SK-N-SH (cell line): ENCODE measurements around the gene GNG13. TPM values are rescaled to one million over a fixed set of nuclear protein-coding genes. Genes with fewer than 3 reads are reported as not detected.

Experiments
- CTCF ChIA-PET: fragments of 300-600, 350-600 bp; formaldehyde crosslinking; extraction: SDS; loops from one replicate; lab custom pipeline; 2021; lab: Yijun Ruan, JAX
- POLR2A ChIA-PET: fragments of 350-600 bp; sonication (Branson Sonifier 250); formaldehyde crosslinking; extraction: SDS; loops from one replicate; lab custom pipeline; 2020; ENCODE audit warnings: antibody characterized with exemption, inconsistent platforms; lab: Yijun Ruan, JAX
- DNase-seq: peaks from one replicate; pipeline ENCODE4 v3.0.0; 2012
- H2AFZ ChIP-seq: fragments of 200-600 bp; sonication (generic); 2 replicates; pipeline ENCODE4 v1.8.1; 2016; ENCODE audit warnings: antibody characterized with exemption, mild to moderate bottlenecking, low read depth
- H3F3A ChIP-seq: fragments of 200-600 bp; sonication (generic); replicated peaks from 2 replicates; pipeline ENCODE3; 2016; ENCODE audit warnings: antibody characterized with exemption, mild to moderate bottlenecking; ENCODE audit not compliant: insufficient read depth
- H3K27ac ChIP-seq, 2 experiments: fragments of 200-500 bp in 1 of 2; fragments of 200-600 bp in 1 of 2; sonication (Bioruptor generic) in 1 of 2; sonication (generic), shearing (Covaris generic) in 1 of 2; 2 replicates each; pipeline versions ENCODE4 v1.5.1 to v1.6.1; 2014 to 2016; ENCODE audit warnings: low read depth in 2 of 2, inconsistent platforms in 1 of 2, low read length in 1 of 2, mild to moderate bottlenecking in 1 of 2, mixed read lengths in 1 of 2
- H3K27me3 ChIP-seq: fragments of 200-600 bp; sonication (generic), shearing (Covaris generic); 2 replicates; pipeline ENCODE4 v1.6.1; 2016; ENCODE audit warnings: mixed run types; ENCODE audit not compliant: insufficient read depth
- H3K36me3 ChIP-seq, 2 experiments: fragments of 200-500 bp in 1 of 2; fragments of 200-600 bp in 1 of 2; sonication (Bioruptor generic) in 1 of 2; sonication (generic) in 1 of 2; replicated peaks in 1 of 2; 2 replicates each; pipeline versions ENCODE3 to v1.5.1; 2014 to 2016; ENCODE audit warnings: low read length in 1 of 2, mild to moderate bottlenecking in 1 of 2; ENCODE audit not compliant: insufficient read depth in 2 of 2, control insufficient read depth in 1 of 2
- H3K4me1 ChIP-seq, 2 experiments: fragments of 200-500 bp in 1 of 2; fragments of 200-600 bp in 1 of 2; sonication (Bioruptor generic) in 1 of 2; sonication (generic), shearing (Covaris generic) in 1 of 2; 2 replicates each; pipeline versions ENCODE4 v1.5.1 to v1.6.1; 2014 to 2016; ENCODE audit warnings: low read depth in 1 of 2, low read length in 1 of 2, mixed run types in 1 of 2; ENCODE audit not compliant: insufficient read depth in 2 of 2, control insufficient read depth in 1 of 2
- H3K4me2 ChIP-seq: fragments of 200-600 bp; sonication (generic), shearing (Covaris generic); 2 replicates; pipeline ENCODE4 v1.6.1; 2017; ENCODE audit warnings: mixed run types
- H3K4me3 ChIP-seq, 2 experiments: fragments of 200-500 bp in 1 of 2; fragments of 200-600 bp in 1 of 2; sonication (Bioruptor generic) in 1 of 2; sonication (generic), shearing (Covaris generic) in 1 of 2; 2 replicates each; pipeline versions ENCODE4 v1.5.1 to v1.8.1; 2014 to 2016; ENCODE audit warnings: low read depth in 2 of 2, inconsistent platforms in 1 of 2, low read length in 1 of 2, mild to moderate bottlenecking in 1 of 2, mixed read lengths in 1 of 2, moderate library complexity in 1 of 2
- H3K79me2 ChIP-seq: fragments of 200-600 bp; sonication (generic); 2 replicates; pipeline ENCODE4 v1.8.1; 2017; ENCODE audit warnings: mild to moderate bottlenecking; ENCODE audit not compliant: insufficient read depth
- H3K9ac ChIP-seq: fragments of 200-600 bp; sonication (generic); 2 replicates; pipeline ENCODE4 v1.6.1; 2017; ENCODE audit warnings: mixed run types
- H3K9me2 ChIP-seq: fragments of 200-600 bp; sonication (generic); 2 replicates; pipeline ENCODE4 v1.6.1; 2017; ENCODE audit warnings: mixed run types
- H3K9me3 ChIP-seq: fragments of 200-600 bp; sonication (generic); 2 replicates; pipeline ENCODE4 v1.6.1; 2017; ENCODE audit warnings: mixed run types, mild to moderate bottlenecking, moderate library complexity
- H4K20me1 ChIP-seq: fragments of 200-600 bp; sonication (generic); 2 replicates; pipeline ENCODE4 v1.6.1; 2017; ENCODE audit warnings: mild to moderate bottlenecking, mixed run types; ENCODE audit not compliant: insufficient read depth
- CHD2 ChIP-seq: fragments of 150-350 bp; IDR thresholded peaks from 2 replicates; pipeline ENCODE4 v1.6.1; 2018; ENCODE audit warnings: low read length; ENCODE audit not compliant: partially characterized antibody
- CTCF ChIP-seq: fragments of 200-600 bp; sonication (generic); IDR thresholded peaks from 2 replicates; pipeline ENCODE4 v1.6.1; 2017; ENCODE audit warnings: antibody characterized with exemption, mild to moderate bottlenecking, moderate library complexity
- EP300 ChIP-seq, 2 experiments: IDR thresholded peaks; 2 replicates each; pipeline versions ENCODE4 v1.4.0 to v1.6.1; 2012; ENCODE audit warnings: borderline replicate concordance in 1 of 2, low read depth in 1 of 2, low read length in 1 of 2
- FOXM1 ChIP-seq: IDR thresholded peaks from 2 replicates; pipeline ENCODE4 v1.4.0; 2012; ENCODE audit warnings: low read depth, mild to moderate bottlenecking
- GATA2 ChIP-seq: sonication (generic); formaldehyde crosslinking; IDR thresholded peaks from 2 replicates; pipeline ENCODE4 v1.5.0; 2020; ENCODE audit warnings: mild to moderate bottlenecking, missing genetic modification reagents
- IRF3 ChIP-seq: fragments of 150-350 bp; IDR thresholded peaks from 2 replicates; pipeline ENCODE4 v1.6.1; 2016; ENCODE audit warnings: mild to moderate bottlenecking, low read depth, low read length
- JUND ChIP-seq: IDR thresholded peaks from 2 replicates; pipeline ENCODE4 v1.4.0; 2012
- MAX ChIP-seq: IDR thresholded peaks from 2 replicates; pipeline ENCODE4 v1.4.0; 2012; ENCODE audit warnings: low read depth
- MEF2A ChIP-seq: IDR thresholded peaks from 2 replicates; pipeline ENCODE4 v1.4.0; 2012; ENCODE audit warnings: low read depth, borderline replicate concordance
- MXI1 ChIP-seq: IDR thresholded peaks from 2 replicates; pipeline ENCODE4 v1.6.1; 2012; ENCODE audit warnings: mild to moderate bottlenecking, low read depth, low read length, improper control_type of control experiment
- NRF1 ChIP-seq: IDR thresholded peaks from 2 replicates; pipeline ENCODE4 v1.6.1; 2012; ENCODE audit warnings: low read depth, mild to moderate bottlenecking, low read length
- POLR2AphosphoS5 ChIP-seq: IDR thresholded peaks from 2 replicates; pipeline ENCODE4 v1.6.1; 2012; ENCODE audit warnings: low read depth, low read length
- RAD21 ChIP-seq: IDR thresholded peaks from 2 replicates; pipeline ENCODE4 v1.6.1; 2012; ENCODE audit warnings: mild to moderate bottlenecking, low read length
- RCOR1 ChIP-seq: fragments of 150-350 bp; IDR thresholded peaks from 2 replicates; pipeline ENCODE4 v1.6.1; 2017; ENCODE audit warnings: antibody characterized with exemption, low read length
- REST ChIP-seq: IDR thresholded peaks from 2 replicates; pipeline ENCODE4 v1.6.1; 2012; ENCODE audit warnings: mild to moderate bottlenecking, low read depth, low read length, moderate library complexity
- RFX5 ChIP-seq: IDR thresholded peaks from 2 replicates; pipeline ENCODE4 v1.6.1; 2012; ENCODE audit warnings: mild to moderate bottlenecking, improper control_type of control experiment, low read length
- TAF1 ChIP-seq: IDR thresholded peaks from 2 replicates; pipeline ENCODE4 v1.6.1; 2012; ENCODE audit warnings: low read depth, mild to moderate bottlenecking, low read length, moderate library complexity, borderline replicate concordance
- TCF12 ChIP-seq: IDR thresholded peaks from 2 replicates; pipeline ENCODE4 v1.4.0; 2012
- TEAD4 ChIP-seq: IDR thresholded peaks from 2 replicates; pipeline ENCODE4 v1.4.0; 2012; ENCODE audit warnings: mild to moderate bottlenecking, borderline replicate concordance; ENCODE audit not compliant: insufficient read depth
- USF1 ChIP-seq: IDR thresholded peaks from 2 replicates; pipeline ENCODE4 v1.4.0; 2012; ENCODE audit warnings: low read depth, borderline replicate concordance
- YY1 ChIP-seq: IDR thresholded peaks from 2 replicates; pipeline ENCODE4 v1.4.0; 2012; ENCODE audit warnings: low read depth, mild to moderate bottlenecking
- WGBS: methylation state at CpG from one replicate; pipeline ENCODE4 v1.1.6; 2017; ENCODE audit warnings: low lambda C conversion rate; 5-methylcytosine and 5-hydroxymethylcytosine counted together
- polyA plus RNA-seq, 3 experiments: library from polyadenylated mRNA; depleted of rRNA; stranded (reverse); fragments of >200 nt; gene quantifications; 2 replicates each; pipeline ENCODE4 v1.2.3, GENCODE V29; 2012

GNG13 gene
- polyA plus RNA-seq, 1 of the 3 experiments (the other 2 are of a cell fraction) = not detected

GRCh38 chr16:780296-780695 is 20.2 kb downstream of the GNG13 start (continued):
- no peak for TF ChIP-seq REST
- no peak for TF ChIP-seq NRF1
- no peak for TF ChIP-seq POLR2AphosphoS5
- no peak for TF ChIP-seq TAF1
- TF ChIP-seq MXI1 = no peak
- no peak for TF ChIP-seq IRF3
- no peak for TF ChIP-seq CHD2

GRCh38 chr16:779561-779960 is 21.0 kb downstream of the GNG13 start:
- H3K4me3 ChIP-seq = no peak overlapping the region
- H3F3A ChIP-seq = no peaks in the 10 kb centered on the region
- POLR2A ChIA-PET = no interaction called here
- CTCF ChIA-PET = interaction anchor here (0.6 kb wide), 1 partner anchor 716 kb away, joined by 3 read pairs; no protein-coding TSS in a partner anchor
- H3K79me2 ChIP-seq = no peaks in the 10 kb centered on the region
- TF ChIP-seq YY1 = no peak
- no peak for TF ChIP-seq EP300 (IDR thresholded peaks at IDR 0.05; ENCODE audit: borderline replicate concordance in 1 of 2, low read depth in 1 of 2, low read length in 1 of 2)
- TF ChIP-seq USF1 = no peak
- no peak for TF ChIP-seq MEF2A
- no peak for TF ChIP-seq GATA2 (CRISPR knock-in tag)
- TF ChIP-seq RFX5 = no peak
- TF ChIP-seq IRF3 = no peak
- TF ChIP-seq MXI1 = no peak
- TF ChIP-seq CHD2 = no peak
- no peak for TF ChIP-seq JUND
- TF ChIP-seq TCF12 = no peak
- no peak for TF ChIP-seq CTCF
- no peak for TF ChIP-seq FOXM1
- no peak for TF ChIP-seq RCOR1
- TF ChIP-seq MAX = no peak
- no peak for TF ChIP-seq NRF1
- TF ChIP-seq TEAD4 = no peak
- TF ChIP-seq RAD21 = no peak
- peaks cover 0 to 8% of the 10 kb centered on the region in 2 experiments; a peak in 1 of 4 replicates for H3K4me1 ChIP-seq
- H3K9ac ChIP-seq = no peak overlapping the region
- 60% methylated on average over 1 of the region's 13 CpGs for WGBS
- no peak overlapping the region for H3K27ac ChIP-seq
- DNase-seq = no peak
- no peaks in the 10 kb centered on the region for H4K20me1 ChIP-seq
- H2AFZ ChIP-seq = no peak overlapping the region
- no peak overlapping the region for H3K4me2 ChIP-seq
- no peaks in the 10 kb centered on the region for H3K9me3 ChIP-seq
- peaks cover 0 to under 1% of the 10 kb centered on the region in 2 experiments for H3K36me3 ChIP-seq
- peaks cover 17% of the 10 kb centered on the region; the same call in 1 of the 2 replicates for H3K27me3 ChIP-seq
- no peaks in the 10 kb centered on the region for H3K9me2 ChIP-seq
